GM21360 (cell line): ENCODE data around the gene CDKN1C.

ENCODE experiments used
- ATAC-seq: cut with Tn5 transposase; IDR thresholded peaks from one replicate; pipeline ENCODE4 v1.9.1; 2021; ENCODE audit warnings: mild to moderate bottlenecking, moderate library complexity; ENCODE audit not compliant: unreplicated experiment

CDKN1C gene

DNA sequence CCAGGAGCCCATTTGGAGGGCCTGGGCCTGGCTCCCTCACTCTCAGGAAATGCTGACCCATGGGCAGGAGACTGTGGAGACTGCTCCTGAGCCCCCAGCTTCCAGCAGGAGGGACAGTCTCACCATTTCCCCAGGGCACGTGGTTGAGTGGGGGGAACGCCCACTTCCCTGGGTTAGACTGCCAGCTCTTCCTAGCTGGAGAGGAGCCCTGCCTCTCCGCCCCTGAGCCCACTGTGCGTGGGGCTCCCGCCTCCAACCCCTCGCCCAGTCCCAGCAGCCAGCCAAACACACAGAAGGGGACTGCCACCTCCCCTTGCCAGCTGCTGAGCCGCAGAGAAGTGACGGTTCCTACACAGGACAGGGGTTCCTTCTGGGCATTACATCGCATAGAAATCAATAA is 37.1 kb downstream of the CDKN1C start:
- no peak for ATAC-seq

DNA sequence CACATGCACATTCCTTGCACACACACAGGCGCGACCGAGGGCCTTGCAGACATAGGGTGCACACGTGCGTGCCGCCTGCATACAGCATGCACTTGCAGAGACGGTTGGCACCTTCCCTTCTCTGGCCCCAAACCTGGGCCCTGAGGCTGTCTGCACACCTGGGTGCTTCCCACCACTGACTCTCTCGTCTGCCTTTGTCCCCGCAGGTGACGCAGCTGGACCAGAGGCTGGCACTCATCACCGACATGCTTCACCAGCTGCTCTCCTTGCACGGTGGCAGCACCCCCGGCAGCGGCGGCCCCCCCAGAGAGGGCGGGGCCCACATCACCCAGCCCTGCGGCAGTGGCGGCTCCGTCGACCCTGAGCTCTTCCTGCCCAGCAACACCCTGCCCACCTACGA is 38.0 kb downstream of the CDKN1C start:
- ATAC-seq = no peak

DNA sequence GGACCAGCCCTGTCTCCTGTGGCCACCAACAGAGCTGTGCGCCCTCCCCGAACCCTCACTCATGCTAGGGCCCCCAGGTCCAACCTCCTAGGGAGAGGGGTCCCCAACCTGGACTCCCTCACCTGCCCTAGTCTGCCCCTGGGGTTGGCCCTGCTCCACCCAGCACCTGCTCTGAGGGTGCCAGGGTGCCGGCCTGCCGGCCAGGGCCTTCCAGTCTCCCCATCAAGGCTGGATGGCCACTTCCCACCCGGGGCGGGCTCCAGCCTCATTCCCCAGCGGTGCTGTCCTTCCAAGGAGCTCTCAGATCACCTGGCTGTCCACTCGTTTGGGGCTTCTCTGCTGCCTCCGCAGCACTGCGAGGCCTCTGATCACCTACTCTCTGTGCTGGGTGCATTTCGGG is 39.1 kb downstream of the CDKN1C start:
- no peak for ATAC-seq

DNA sequence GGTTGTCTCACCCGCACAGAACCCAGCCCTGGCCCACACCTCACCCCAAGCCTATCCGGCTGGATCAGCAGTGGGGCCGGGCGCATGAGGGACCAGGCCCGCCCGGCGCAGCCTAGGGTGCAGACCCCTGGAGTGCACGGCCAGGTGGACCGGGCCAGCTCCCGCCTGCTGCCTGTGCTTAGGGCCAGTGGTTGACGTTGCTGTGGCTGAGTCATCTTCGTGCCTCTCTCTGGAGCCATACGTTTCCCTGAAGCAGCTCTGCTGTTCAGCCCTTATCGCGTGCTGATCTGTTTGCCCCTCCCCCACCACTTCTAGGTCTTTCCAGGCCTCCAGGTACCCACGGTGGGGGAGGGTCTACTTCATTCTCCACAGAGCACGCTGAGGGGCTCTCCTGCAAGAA is 39.5 kb downstream of the CDKN1C start:
- ATAC-seq = no peak

DNA sequence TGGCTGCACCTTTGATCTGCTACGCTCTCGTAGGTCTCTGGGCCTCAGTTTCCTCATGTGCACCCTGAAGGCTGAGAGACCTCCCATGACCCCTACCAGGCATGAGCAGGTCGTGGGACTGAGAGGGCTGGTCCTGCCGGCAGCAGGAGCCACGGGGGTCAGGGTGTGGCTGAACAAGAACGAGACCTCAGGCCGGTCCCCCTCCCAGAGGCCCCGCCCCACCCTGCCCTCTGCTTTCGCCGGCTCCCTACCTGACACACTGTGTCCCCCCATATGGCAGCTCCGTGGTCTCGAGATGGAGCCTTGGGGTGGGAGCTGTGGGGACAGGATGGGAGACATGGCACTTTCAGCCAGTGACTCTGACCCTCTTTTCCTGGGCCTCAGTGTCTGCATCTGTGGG is 40.6 kb downstream of the CDKN1C start:
- no peak for ATAC-seq

DNA sequence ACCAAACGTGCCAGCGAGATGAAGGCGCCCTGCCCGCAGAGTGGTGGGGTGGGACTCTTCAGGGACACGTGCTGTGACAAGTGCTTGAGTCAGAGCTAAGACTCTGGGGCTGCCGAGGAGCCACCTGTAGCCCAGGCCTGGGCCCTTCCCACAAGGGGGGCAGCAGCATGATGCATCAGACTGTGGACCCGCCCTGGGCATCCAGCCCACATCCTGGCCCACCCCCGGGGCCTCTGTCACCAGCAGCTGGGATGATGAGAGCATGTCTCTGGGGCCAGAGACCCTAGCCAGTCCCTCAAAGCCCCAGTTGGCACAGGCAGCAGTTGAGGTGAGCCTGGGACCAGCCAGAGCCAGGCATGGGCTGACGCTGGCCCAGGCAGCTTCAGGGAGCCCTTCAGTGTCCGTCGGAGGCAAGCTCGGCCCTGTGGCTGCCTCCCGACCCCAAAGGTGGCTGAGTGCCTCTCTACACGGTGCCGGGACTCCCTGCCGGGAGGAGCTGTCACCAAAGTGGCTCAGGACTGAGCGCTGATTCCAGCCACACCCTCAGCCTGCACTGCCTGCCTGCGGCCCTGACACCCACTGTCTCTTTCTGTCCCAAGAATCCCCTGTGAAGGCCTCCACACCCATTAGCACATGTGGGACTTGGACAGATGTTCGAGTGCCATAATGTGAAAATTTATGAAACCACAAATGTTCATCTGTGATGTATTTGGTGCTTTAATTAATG is 41.3 kb downstream of the CDKN1C start:
- ATAC-seq = no peak

DNA sequence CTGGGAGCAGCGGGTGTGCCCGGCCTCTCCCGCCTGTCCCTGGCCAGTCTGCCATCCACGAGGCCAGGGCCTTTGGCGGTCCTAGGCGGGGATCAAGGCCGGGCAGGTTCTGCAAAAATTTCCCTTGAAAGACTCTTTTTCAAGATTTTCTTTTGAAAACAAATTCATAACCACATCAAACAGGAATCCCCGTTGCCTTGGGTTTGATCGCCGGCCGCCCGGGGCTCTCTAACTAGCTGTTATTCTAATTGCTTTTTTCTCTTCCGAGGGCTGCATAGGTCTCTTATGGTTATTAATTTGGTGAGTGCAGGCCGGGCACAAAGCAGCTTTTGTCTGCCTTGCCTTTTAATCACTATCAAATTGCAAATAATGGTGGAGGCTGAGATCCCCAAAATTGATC is 42.0 kb downstream of the CDKN1C start:
- ATAC-seq = no peak

DNA sequence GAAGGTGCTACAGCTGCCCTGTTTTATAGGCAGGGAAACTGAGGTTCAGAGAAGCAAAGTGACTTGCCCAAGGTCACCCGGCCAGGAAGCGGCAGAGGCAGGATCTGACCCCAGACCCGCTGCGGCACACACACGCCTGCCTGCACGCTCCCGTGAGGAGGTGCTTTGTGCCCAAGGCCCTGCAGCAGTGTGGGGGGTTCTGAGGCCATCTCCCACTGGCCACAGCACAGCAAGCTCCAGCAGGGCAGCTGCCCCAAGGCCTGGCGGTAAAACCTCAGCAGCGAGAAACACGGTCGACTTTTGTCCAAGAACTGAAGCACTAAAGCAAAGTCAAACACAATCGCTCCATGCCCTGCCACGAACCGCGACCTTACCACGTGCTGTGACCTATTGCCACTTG is 42.7 kb downstream of the CDKN1C start:
- no peak for ATAC-seq

DNA sequence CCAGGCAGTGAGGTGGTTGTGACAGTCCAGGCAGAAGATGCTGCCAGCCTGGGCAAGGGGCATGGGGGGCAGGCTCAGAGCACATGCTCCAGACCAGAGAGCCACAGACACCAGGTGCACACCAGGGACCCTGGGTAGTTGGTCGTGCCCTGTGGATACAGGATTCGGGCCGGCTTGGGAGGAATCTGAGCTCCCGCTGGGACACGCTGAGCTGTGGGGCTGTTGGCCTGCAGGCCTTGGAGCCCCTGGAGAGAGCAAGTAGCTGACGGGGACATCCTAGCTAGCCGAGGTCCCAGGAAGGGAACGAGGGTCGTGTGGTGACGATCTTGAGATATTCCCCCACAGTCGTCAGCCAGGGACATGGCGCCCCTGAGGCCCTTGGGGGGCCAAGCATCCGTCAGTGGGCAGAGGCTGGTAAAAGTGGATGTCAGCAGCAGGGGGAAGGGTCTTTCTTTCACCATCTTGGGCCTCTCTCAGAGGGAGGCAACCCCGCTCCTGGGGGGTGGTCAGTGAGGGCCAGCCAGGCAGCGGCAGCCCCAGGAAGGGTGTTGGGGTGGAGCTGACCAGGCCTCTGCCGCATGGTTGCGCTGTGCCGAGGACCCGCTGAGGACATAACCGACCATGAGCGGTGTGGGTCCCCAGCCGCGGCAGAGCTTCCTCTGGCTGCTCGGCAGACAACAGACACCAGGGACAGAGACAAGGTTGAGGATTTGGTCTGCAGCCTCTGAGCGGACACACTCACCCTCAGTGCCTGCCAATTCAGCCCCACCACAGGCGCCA is 44.0 kb downstream of the CDKN1C start:
- no peak for ATAC-seq

DNA sequence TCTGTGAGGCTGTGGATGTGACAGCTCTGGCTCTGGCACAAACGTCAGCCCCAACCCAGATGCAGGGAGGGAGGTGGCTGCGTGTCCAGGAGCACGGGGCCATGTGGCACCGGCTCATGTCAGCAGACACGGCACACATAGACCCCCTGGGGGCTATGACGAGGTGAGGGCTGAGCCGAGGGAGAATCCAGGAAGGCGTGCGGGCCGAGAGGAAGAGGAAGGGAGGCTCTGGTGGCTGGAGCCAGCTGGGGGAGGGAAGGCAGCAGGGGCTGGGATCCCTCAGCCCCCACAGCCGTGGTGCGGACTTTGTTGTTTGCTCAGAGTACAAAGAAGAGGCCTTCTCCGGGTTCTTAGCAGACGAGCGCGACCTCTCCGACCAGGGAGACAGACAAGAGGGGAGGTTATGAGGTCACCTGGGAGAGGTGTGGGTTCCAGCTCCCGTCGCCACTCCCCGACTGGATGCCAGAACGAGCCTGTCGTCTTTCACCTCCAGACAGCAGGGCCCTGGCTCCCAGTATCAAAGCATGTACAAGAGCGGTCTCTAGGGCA is 46.1 kb downstream of the CDKN1C start:
- no peak for ATAC-seq

DNA sequence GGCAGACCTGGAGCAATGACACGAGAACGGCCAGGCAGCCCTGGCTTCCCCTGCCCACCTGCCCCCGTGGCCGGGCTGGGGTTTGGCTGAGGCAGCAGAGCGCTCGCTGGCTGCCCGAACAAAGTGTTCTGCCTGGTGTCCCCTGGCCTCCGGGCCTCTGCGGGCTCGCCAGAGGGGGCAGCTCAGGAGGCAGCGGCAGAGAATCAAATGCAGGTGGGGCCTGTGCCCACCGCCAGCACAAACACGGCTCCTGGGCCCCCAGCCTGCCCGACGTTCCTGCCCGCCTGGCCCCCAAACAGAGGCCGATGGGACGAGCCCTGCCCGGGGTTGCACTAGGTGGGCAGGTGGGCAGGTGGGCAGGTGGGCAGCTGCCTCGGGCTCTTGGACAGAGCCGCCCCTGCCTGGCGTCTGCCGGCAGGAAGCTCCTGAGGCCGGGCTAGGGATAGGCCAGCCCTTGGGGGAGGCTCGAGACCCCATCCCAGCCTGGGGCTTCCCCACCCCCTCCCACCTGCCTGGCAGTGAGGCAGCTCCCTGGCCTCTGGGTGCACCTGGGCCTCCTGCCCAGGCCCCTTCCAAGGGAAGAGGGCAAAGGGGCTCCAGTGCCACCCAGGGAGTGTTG is 46.8 kb downstream of the CDKN1C start:
- no peak for ATAC-seq

DNA sequence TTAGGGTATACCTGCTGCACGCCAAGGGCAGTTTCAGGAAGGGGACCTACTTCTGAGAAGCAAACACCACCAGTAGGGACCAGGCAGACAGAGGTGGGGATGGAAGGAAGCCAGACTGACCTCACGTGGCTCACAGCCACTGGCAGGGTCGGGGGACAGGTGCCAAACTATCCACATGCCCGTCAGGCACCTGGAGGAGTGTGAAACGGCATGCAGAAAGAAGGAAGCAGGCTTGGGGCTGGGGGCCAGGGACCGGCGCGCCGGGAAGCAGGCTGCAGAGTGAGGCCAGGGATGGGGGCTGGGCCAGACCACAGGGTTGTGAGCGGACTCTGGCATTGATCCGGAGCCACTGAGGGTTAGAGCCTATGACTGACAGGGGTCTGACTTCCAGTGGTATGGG is 47.5 kb downstream of the CDKN1C start:
- ATAC-seq = no peak

DNA sequence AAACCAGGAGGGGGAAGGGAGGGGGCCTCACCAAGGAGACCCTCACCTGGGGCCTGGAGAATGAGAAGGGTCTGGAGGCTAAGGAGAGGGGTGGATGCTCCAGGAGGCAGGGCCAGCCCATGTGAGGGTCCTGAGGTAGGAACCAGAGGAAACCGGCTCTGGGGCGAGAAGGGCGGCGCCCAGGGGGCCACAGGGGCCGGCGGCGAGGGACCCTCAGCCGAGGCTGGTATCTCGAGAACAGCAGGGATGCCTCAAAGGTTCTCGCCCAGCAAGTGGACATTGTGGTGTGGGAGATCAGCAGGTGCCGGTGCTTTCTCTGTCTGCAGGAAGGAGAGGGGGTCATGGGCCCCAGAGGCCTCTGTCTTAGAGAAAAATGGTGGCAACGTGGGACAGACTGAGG is 47.9 kb downstream of the CDKN1C start:
- ATAC-seq = no peak

DNA sequence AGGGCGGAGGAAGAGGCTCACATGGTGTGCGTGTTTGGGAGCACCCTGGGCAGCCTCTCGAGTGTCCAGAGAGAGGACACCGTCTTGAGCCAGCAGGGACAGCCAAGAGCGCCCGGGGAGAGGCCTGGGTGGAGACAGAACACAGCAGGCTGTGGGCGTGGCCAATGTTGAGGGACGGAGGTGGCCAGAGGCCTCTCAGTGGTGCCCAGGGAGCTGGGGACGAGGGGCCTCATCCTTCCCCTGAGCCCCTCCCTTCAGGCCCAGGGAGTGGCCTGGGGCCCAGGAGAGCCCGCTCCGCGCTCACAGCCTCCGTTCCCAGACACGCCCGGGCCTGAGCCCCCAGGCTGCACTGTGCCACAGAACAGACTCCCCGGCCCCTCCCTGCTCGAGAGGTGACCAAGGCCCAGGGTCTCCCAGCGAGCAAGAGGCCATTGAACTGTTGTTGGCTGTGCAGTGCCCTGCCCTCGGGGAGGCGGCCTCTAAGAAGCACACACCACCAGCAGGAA is 48.4 kb downstream of the CDKN1C start:
- no peak for ATAC-seq

DNA sequence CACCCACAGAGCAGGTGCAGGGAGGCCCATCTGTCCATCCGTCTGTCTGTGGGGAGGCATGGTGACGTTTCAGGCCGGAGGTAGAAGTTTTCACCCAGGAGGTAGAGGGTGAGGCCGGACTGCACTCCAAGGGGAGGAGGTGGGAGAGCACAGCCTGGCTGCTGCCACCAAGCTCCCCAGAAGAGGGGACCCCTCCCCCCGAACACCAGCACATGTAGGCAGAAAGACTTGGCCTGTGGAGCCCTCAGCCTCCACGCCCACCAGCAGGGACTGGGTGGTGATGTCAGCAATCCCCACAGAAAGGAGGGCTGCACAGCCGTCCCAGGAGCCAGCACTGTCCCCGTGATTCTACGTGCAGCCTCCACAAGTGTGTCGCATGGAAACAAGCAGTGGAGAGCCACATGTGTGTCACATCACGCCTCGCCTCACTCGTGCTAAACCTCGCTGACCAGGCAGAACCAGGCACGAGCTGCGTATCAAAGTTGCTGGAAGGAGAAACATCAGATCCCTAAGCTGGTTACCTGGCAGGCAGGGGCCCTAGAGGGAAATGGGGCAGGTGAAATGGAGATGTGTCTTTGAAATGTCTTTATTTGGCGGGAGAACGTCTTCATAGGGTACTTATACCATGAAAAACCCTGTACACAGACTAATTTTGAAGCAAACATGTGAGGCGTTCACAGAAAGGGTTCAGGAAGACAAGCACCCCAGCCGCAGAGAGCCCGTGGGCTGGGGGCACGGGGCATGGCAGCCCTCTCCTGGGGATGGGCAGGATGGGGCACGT is 49.1 kb downstream of the CDKN1C start:
- ATAC-seq = no peak

DNA sequence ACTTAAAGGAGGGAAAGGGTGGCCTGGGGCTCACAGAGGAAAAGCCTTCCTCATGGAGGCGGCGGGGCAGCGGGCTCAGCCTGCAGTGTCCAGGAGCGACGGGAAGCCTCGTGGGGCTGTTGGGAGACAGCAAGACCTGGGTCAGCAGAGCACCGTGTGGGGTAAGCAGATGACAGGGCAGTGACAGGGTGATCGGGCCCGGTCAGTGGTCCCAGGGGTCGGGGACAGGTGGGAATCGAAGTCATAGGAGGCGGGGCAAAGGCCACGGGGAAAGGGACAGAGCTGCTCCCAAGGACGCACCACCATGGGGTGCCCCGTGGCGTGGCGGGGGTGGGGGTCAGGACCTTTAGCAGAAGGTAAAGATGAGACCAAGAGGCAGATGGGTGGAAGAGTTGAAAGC is 49.8 kb downstream of the CDKN1C start:
- no peak for ATAC-seq

DNA sequence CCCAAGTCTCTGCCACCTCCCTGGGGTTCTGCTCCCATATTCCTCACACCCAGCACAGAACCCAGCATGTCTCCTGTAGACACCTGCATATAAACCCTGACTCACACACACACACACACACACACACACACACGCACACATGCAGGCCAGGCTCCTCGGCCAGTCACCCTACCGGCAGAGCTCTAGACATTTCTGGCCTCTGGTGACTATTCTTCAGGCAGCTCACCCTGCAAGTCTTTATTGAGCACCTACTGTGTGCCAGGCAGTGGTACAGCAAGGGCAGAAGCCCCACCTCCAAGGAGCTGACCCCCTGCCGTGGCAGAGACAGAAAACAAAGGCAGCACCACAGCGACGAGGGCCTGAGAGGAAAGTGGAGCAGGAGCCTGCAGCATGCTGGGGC is 50.3 kb downstream of the CDKN1C start:
- ATAC-seq = no peak

DNA sequence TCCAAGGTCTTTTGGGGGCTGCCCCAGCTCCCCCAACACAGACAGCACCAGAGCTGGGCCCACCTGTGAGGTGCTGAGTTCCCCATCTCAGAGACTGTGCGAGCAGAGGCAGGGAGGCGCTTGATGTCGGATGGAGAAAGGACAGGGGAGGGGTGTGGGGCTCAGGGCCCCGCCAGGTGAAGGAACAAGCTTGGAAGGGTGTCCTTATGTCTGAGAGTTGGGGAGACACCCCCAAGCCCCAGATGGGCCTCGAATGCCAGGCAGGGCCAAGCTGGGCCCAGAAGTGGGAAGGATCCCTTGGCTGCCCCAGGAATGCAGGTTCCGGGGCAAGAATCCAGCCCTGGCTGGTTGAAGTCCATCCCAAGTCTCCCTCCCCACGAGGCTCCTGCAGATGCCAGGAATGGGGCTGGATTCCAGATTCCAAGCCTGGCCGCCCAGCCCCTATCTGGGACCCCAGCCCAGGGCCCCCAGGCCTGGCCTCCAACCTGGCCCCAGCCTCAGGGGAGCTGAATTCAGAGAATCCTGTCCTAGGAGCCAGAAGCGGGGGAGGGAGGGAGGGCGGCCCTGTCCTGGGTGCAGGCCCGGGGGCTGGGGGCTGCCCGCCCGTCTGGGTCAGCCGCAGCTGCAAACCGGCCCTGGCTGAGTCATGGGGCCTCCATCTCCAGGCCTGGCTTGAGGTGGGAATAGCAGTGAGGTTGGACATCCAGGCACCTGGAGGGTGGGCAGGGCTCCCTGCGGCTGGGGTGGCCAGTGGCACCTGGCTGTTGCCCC is 50.9 kb downstream of the CDKN1C start:
- no peak for ATAC-seq

DNA sequence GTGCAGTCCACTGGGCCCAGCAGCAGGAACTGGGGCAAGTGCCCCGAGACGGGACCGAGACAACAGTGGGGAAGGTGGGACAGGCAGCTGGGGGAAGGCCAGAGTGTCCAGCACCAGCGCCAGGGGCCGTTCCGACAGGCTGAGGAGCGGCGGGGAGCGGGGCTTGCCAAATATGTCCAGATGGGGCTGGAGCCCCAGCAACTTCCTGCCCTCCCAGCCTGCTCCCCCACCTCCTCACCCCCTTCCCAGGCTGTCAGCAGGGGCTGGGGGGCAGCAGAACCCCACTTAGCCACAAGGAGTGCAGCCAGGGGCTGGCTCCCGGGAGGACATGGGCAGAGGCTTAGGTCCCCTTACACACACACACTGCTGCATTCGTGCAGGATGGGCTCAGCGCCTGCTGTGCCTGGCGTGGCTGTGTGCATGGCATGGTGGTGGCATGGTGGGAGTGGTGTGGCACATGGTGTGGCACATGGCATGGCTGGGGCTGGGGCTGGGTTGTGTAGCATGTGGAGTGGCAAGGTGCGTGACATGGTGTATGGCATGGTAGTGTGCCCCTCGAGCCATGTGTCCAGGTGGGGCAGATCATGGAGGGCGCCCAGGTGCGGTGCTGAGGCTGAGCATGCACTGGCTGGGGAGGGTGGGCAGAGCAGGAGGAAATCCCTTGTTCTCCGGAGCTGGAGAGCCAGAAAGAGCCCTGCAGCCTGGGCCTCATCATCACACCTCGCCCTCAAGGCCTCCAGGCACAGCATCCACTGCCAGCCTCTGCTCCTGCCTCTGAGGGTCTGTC is 51.7 kb downstream of the CDKN1C start:
- no peak for ATAC-seq
